ENCODE data around the gene MBNL1. TPM values are rescaled to one million over a fixed set of nuclear protein-coding genes. Genes with fewer than 3 reads are reported as not detected.

Gene MBNL1
- total and polyA plus RNA-seq, 2 donors, result 113 to 300 TPM

DNA sequence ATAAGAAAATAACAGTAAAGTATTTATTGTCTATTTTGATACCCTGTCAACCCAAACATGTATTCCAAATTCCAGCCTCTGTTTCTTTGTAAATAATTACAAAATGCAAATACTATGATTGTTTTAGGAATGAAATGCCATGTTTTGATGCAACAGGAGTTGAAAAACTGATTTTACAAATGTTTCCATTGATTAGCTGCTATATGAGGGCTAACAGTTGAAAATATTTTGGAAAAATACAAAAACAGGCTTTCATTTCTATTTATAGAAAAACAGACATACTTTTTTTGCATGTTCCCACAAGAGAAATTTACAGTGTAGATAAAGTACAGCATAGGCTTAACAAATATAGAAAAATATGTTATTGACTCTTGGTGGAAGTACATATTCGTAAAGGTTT lies 20.0 kb downstream of the MBNL1 start:
- 83% methylated on average over 1 of the region's 1 CpG for WGBS
- no peak for DNase-seq (ENCODE audit: extremely low spot score)
- Histone ChIP-seq H3K4me3 (ENCODE audit: low read depth, low read length) (no peak overlapping the region), H3K27ac (ENCODE audit: low read depth) (no peak overlapping the region), H3K36me3 (ENCODE audit: insufficient read depth) (no peaks in the 10 kb centered on the region), H3K4me1 (ENCODE audit: insufficient read depth) (peaks cover 4% of the 10 kb centered on the region)

DNA sequence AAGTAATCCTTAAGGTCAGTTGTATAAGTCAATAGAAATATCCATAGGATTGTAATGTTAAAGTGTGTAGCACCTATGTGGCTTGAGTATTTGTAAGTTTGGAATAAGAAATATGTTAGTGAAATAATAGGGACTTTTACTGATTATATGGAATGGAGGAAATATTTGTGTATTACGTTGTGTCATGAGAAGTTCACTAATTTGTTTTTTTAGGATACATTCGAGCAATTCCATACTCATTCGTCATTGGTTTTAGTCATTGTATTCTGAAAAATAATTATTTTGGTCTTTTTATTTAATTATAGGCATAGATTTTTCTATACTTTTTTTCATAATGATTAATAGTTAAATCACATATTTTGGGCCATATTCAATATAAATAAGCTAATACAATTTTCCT lies 21.0 kb downstream of the MBNL1 start:
- peaks cover 4% of the 10 kb centered on the region for H3K4me1 ChIP-seq (ENCODE audit: insufficient read depth)
- no peaks in the 10 kb centered on the region for H3K36me3 ChIP-seq (ENCODE audit: insufficient read depth)
- H3K4me3 ChIP-seq (ENCODE audit: low read depth, low read length), result no peak overlapping the region
- no peak for DNase-seq (ENCODE audit: extremely low spot score)
- no peak overlapping the region for H3K27ac ChIP-seq (ENCODE audit: low read depth)
- WGBS, result 87% methylated on average over 3 of the region's 3 CpGs

DNA sequence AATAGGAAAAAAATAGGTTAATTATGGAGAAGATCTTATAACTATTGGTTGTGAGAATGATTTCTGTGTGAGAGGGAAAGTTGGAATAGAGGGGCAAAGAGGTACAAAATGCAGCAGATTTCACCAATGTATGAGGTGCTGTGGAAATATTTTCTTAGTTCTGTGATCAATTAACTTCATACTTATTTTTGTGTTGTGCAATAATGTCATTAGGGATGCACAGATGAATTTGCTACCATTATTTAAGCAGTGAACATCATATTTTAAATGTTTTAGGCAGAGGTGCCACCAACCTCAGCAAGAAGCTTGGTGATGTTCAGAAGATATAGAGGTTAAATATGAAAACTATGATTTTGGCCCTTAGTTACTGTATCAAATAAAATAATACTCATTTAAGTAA lies 21.6 kb downstream of the MBNL1 start:
- Histone ChIP-seq H3K27ac (ENCODE audit: low read depth) (no peak overlapping the region), H3K4me3 (ENCODE audit: low read depth, low read length) (no peak overlapping the region), H3K36me3 (ENCODE audit: insufficient read depth) (no peaks in the 10 kb centered on the region), H3K4me1 (ENCODE audit: insufficient read depth) (peaks cover 2% of the 10 kb centered on the region)
- DNase-seq (ENCODE audit: extremely low spot score), result no peak

DNA sequence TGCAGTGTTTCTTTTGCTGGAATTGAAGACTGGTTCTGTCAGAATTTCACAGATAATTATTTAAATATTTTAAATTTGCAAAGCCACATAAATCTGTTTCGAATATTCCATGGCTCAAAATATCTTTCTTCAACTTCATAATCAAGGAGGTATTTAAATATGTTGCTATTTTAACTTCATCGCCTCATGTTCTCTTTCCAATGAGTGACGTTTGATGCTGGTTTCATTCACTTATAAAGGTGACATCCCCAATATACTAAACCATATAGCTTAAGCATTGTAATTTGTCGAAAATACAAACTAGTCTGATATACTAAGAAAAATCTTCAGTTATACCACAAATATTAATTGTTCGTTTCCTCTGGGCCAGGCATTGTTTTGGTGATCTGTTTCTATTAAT lies 22.5 kb downstream of the MBNL1 start:
- peaks cover 2% of the 10 kb centered on the region for H3K4me1 ChIP-seq (ENCODE audit: insufficient read depth)
- no peaks in the 10 kb centered on the region for H3K36me3 ChIP-seq (ENCODE audit: insufficient read depth)
- H3K27ac ChIP-seq (ENCODE audit: low read depth), result no peak overlapping the region
- no peak for DNase-seq (ENCODE audit: extremely low spot score)
- 80% methylated on average over 5 of the region's 5 CpGs for WGBS
- H3K4me3 ChIP-seq (ENCODE audit: low read depth, low read length), result no peak overlapping the region

DNA sequence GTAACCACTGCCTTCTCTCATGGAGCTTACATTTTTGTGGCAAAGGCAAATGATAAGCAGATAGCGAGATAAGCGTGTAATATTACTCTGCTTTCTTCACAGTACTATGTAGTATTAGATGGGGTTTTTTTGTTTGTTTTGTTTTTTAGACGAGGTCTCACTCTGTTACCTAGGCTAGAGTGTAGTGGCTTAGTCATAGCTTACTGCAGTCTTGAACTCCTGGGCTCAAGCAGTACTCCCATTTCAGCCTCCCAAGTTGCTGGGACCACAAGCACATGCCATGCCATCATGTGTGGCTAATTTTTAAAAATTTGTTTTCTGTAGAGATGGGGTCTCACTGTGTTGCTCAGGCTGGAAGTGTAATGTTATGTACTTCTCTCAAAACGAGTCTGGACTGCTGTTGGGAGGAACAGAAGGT lies 22.9 kb downstream of the MBNL1 start:
- no peak for DNase-seq (ENCODE audit: extremely low spot score)
- Histone ChIP-seq H3K27ac (ENCODE audit: low read depth) (no peak overlapping the region), H3K4me1 (ENCODE audit: insufficient read depth) (peaks cover 2% of the 10 kb centered on the region), H3K36me3 (ENCODE audit: insufficient read depth) (no peaks in the 10 kb centered on the region), H3K4me3 (ENCODE audit: low read depth, low read length) (no peak overlapping the region)
- 63% methylated on average over 4 of the region's 4 CpGs for WGBS

DNA sequence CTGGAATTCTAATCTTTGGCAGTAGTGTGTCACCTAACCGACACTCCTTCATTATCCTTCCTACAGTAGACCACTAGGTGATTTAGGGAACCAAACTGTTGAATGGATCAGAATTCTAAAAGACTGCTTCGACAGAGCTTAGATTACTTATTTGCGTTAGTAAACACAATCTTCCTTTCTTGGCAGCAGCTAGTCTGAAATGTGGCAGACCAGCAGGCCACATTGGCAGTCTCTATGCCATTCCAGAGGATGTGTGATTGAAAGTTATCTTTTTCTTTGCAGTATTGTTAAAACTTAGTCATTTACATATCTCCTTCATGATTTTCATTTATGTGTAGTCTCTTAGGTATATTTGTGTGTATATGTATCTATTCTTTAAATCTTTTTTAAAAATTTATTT lies 23.6 kb downstream of the MBNL1 start:
- no peak for DNase-seq (ENCODE audit: extremely low spot score)
- WGBS, result 63% methylated on average over 3 of the region's 3 CpGs
- Histone ChIP-seq H3K36me3 (ENCODE audit: insufficient read depth) (no peaks in the 10 kb centered on the region), H3K4me1 (ENCODE audit: insufficient read depth) (peaks cover 2% of the 10 kb centered on the region), H3K4me3 (ENCODE audit: low read depth, low read length) (no peak overlapping the region), H3K27ac (ENCODE audit: low read depth) (no peak overlapping the region)

DNA sequence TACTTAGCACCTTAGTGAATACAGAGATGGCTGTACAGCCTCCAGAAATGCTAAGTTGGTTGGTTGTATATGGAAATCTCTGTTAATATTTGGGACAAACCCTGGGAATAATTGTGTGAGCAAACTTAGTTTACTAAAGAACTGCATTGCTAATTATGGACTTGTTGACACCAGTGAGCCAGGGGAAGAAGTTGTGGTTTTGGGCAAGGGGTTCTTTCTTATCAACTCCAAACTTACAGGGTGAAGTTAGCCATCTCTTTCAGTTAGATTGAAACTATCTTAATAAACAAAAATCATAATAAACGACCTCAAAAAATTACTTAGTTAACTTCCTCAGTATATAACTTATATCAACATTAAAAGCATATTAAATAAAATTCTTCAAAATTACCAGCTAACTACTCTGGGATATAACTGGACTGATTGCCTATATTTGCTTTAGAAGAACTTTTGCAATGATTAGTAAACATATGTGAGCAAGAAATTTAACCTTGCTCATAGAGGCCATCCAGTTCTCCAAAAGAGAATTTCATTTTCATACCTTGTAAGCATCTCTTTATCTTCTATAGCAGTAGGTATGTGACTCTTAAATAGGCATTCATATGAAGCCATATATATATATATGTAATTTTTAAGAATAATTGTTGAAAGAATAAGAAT lies 24.7 kb downstream of the MBNL1 start:
- WGBS, result 44% methylated on average over 1 of the region's 1 CpG
- no peak overlapping the region for H3K27ac ChIP-seq (ENCODE audit: low read depth)

DNA sequence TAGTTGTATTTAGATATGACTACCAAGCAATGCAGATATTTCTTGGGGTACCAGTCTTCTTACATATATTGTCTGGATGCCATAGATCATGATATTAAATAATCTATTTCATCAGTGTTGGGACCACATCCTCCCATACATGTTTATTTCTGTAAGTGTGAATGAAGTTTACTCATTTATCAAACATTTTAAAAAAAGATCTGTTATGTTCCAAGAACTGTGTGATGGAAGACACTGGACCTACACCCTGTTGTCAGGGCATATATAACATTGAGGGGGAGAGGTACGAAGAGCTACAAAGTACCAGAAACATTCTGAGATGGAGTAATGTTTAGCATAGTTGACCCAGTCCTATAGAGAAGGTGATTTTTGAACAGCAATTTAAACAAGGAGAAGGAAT lies 26.6 kb downstream of the MBNL1 start:
- no peak overlapping the region for H3K27ac ChIP-seq (ENCODE audit: low read depth)
- peaks cover 2% of the 10 kb centered on the region for H3K4me1 ChIP-seq (ENCODE audit: insufficient read depth)
- H3K36me3 ChIP-seq (ENCODE audit: insufficient read depth), result peaks cover 2% of the 10 kb centered on the region
- H3K4me3 ChIP-seq (ENCODE audit: low read depth, low read length), result no peak overlapping the region
- no peak for DNase-seq (ENCODE audit: extremely low spot score)
- 97% methylated on average over 1 of the region's 1 CpG for WGBS

More for the DNA sequence above, 24.7 kb downstream of the MBNL1 start:
- Histone ChIP-seq H3K36me3 (ENCODE audit: insufficient read depth) (no peaks in the 10 kb centered on the region), H3K4me1 (ENCODE audit: insufficient read depth) (peaks cover 2% of the 10 kb centered on the region), H3K4me3 (ENCODE audit: low read depth, low read length) (no peak overlapping the region)
- no peak for DNase-seq (ENCODE audit: extremely low spot score)

DNA sequence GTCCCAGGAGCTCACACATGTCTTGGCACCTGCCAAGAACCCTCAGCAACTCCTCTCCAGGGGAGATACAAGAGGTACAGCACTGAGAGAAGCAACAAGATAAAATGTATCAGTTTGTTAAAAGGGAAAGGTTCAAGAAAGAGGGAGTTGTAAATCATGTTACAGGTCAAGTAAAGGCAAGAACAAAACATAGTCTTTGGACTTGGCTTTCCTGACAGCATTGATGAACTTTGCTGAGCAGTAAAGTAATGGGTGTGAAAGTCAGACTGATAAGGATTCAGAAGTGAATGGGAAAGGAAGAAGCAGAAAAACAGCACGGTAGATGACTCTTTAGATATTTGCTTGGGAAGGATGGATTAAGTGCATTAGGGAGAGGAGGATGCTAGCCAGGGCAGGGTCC lies 27.1 kb downstream of the MBNL1 start:
- DNase-seq (ENCODE audit: extremely low spot score), result no peak

DNA sequence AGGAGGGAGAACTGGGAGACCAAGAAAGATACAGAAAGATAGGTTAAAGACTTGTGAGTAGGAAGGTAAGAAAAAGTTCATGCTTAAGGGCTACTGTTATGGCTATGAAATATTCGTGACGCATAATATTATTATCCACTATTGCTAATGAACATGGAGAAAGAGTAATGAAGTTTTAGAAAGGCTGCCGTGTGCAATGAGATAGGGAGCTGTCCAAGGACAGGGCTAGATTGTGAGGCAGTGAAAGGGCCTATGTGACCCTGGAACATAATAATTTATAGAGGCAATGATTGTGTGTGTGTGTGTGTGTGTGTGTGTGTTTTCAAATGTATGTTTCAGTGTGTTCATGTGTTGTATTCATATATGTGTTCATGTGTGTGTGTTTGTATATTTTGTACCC lies 27.7 kb downstream of the MBNL1 start:
- no peak overlapping the region for H3K4me3 ChIP-seq (ENCODE audit: low read depth, low read length)
- peaks cover 2% of the 10 kb centered on the region for H3K4me1 ChIP-seq (ENCODE audit: insufficient read depth)
- H3K36me3 ChIP-seq (ENCODE audit: insufficient read depth), result peaks cover 2% of the 10 kb centered on the region
- 81% methylated on average over 3 of the region's 3 CpGs for WGBS
- DNase-seq (ENCODE audit: extremely low spot score), result no peak
- no peak overlapping the region for H3K27ac ChIP-seq (ENCODE audit: low read depth)

More for the DNA sequence above, 27.1 kb downstream of the MBNL1 start:
- WGBS, result 42% methylated on average over 1 of the region's 1 CpG
- Histone ChIP-seq H3K27ac (ENCODE audit: low read depth) (no peak overlapping the region), H3K36me3 (ENCODE audit: insufficient read depth) (peaks cover 2% of the 10 kb centered on the region), H3K4me3 (ENCODE audit: low read depth, low read length) (no peak overlapping the region), H3K4me1 (ENCODE audit: insufficient read depth) (peaks cover 2% of the 10 kb centered on the region)

DNA sequence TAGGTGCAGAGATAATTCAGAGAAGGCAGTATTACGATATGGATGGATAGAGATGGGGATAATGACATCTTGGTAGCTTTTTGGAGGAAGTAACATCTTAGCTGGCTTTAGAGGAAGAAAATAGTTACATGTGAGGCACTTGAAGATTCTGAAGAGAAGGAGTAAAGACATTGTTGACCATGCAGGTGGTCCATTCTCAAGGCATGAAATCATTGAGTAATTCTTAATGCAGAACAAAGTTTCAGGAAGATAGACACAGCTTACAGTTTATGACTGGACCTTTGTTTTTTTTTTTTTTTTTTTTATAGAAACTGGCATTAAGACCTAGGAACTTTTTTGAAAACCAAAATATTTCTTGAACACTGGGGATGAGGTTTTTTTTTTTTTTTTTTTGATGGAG lies 28.2 kb downstream of the MBNL1 start:
- WGBS, result 81% methylated on average over 1 of the region's 1 CpG
- DNase-seq (ENCODE audit: extremely low spot score), result no peak
- Histone ChIP-seq H3K4me1 (ENCODE audit: insufficient read depth) (peaks cover 2% of the 10 kb centered on the region), H3K27ac (ENCODE audit: low read depth) (no peak overlapping the region), H3K36me3 (ENCODE audit: insufficient read depth) (peaks cover 2% of the 10 kb centered on the region), H3K4me3 (ENCODE audit: low read depth, low read length) (no peak overlapping the region)

DNA sequence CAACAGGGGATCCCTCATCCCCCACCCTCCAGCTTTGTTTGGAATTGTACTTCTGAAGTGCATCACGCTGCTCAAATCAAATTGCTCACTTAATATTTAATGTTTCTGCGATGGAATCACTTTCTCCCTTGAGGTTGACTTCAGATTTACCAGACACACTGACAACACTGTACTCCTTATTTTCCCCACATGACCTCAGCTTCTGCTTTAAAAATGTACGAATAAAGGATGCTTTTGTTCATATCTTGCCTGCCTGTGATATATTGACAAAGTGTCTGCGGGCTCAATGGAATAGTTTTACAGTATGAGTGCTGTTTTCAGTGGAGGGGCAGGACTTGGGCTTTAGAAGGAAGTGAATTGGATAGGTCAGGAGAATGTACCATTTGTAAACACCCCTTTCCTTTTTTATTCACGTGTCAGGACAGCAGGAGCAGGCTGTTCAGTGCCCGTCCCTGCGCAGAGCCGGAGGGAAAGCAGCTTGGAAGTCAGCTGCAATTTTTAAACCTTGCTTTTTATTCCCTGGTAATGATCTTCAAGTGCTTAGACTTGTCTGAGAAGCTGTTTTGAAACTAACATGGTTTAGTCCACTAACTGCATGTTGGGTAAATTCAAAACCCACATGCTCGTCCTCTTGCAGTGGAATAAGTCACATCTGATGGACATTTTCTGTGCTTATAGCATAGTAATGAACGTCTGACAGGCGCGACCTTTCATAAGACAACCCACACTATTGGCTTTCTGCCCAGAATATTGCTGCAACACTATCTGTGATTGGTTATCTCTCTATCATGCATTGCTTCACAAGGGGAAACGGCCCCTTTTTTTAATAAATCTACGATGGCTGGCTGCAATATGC lies 29.9 kb downstream of the MBNL1 start:
- Histone ChIP-seq H3K27ac (ENCODE audit: low read depth) (peak overlapping the region; percentile 78), H3K4me1 (ENCODE audit: insufficient read depth) (no peaks in the 10 kb centered on the region), H3K4me3 (ENCODE audit: low read depth, low read length) (peak overlapping the region; percentile 32), H3K36me3 (ENCODE audit: insufficient read depth) (peaks cover 2% of the 10 kb centered on the region)
- peak; percentile 83 for DNase-seq (ENCODE audit: extremely low spot score)
- WGBS, result 4% methylated on average over 14 of the region's 14 CpGs

DNA sequence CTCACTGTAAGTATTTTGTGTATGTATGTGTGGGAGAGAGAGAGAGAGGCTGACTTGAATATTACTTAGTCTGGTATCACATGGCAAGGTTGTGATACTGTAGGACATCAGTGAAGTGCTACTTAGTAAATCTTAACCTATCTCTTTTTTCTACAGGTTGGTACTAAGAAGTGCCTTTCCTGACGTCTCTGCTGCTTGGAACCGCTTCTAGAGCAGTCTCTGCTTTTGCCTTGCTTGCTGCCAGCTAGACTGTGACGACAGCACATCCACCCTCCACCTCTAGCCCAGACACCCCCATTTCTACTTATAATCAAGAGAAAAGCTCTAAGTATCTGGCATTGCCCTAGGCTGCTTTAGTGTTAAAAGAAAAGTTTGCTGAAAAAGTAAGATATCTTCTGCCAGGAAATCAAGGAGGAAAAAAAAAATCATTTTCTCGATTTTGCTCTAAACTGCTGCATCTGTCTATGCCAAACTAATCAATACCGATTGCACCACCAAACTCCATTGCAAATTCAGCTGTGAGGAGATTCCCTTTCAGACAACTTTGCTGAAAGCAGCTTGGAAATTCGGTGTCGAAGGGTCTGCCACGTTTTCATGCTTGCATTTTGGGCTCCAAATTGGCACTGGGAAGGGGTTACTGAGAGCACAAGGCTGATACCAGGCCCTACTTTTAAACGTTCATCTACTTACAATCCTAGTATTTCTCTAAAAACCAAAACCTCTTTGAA lies 30.7 kb downstream of the MBNL1 start:
- no peaks in the 10 kb centered on the region for H3K4me1 ChIP-seq (ENCODE audit: insufficient read depth)
- DNase-seq (ENCODE audit: extremely low spot score), result no peak
- peak overlapping the region; percentile 56 for H3K27ac ChIP-seq (ENCODE audit: low read depth)
- peak overlapping the region; percentile 32 for H3K4me3 ChIP-seq (ENCODE audit: low read depth, low read length)
- WGBS, result 36% methylated on average over 9 of the region's 9 CpGs
- peaks cover 2% of the 10 kb centered on the region for H3K36me3 ChIP-seq (ENCODE audit: insufficient read depth)
